Ovary (tissue), 9 donors: ENCODE data around the gene TP53I3. TPM values are rescaled to one million over a fixed set of nuclear protein-coding genes. Genes with fewer than 3 reads are reported as not detected.
A peak's percentile ranks its signal among the peaks of the same experiment; 100 is the strongest.

Experiments
- DNase-seq, 5 donors: peaks; one replicate each; pipeline ENCODE4 v3.0.0-alpha.2; 2019 to 2020
- H3K27ac ChIP-seq, 2 donors: fragments of 200-600 bp; one replicate each; pipeline versions ENCODE4 v1.5.1 to v1.8.0; 2019 to 2022
- H3K27me3 ChIP-seq: fragments of 200-600 bp; one replicate; pipeline ENCODE4 v1.8.0; 2022
- H3K36me3 ChIP-seq: fragments of 200-600 bp; sonication (generic); one replicate; pipeline ENCODE4 v1.5.1; 2019
- H3K4me1 ChIP-seq: one replicate; pipeline ENCODE4 v1.8.1; 2013; ENCODE audit warnings: mild to moderate bottlenecking, moderate library complexity; ENCODE audit not compliant: insufficient read depth
- H3K4me3 ChIP-seq: fragments of 200-600 bp; sonication (generic); one replicate; pipeline ENCODE4 v1.5.1; 2017
- H3K9me3 ChIP-seq, 2 donors: fragments of 200-600 bp in 1 of 2; sonication (generic) in 1 of 2; one replicate each; pipeline versions ENCODE4 v1.5.1 to v1.8.1; 2013 to 2019; ENCODE audit warnings: mild to moderate bottlenecking in 1 of 2, moderate library complexity in 1 of 2
- CTCF ChIP-seq, 3 donors: fragments of 450-650 bp in 2 of 3; fragments of 200-600 bp in 1 of 3; IDR thresholded peaks; one replicate each; pipeline versions ENCODE4 v1.5.1 to v1.8.0; 2016 to 2022; ENCODE audit warnings: antibody characterized with exemption in 3 of 3, mild to moderate bottlenecking in 1 of 3
- EP300 ChIP-seq: sonication (generic); formaldehyde crosslinking; IDR thresholded peaks from one replicate; pipeline ENCODE4 v1.6.1; 2017; ENCODE audit warnings: antibody characterized with exemption
- POLR2A ChIP-seq: fragments of 450-650 bp; IDR thresholded peaks from one replicate; pipeline ENCODE4 v1.6.1; 2017; ENCODE audit warnings: antibody characterized with exemption, mild to moderate bottlenecking, moderate library complexity
- WGBS, 3 donors: extraction: QIAGEN DNeasy Blood & Tissue Kit in 1 of 3; methylation state at CpG; one replicate each; pipeline versions ENCODE4 v1.1.5 to v1.1.7; 2013 to 2017; 5-methylcytosine and 5-hydroxymethylcytosine counted together
- intact Hi-C, 4 donors: fragments of 100-400 bp; cut with DNase I; formaldehyde crosslinking; loops; one replicate each; pipeline versions ENCODE4 v1.11.0 to v1.15.1; 2022 to 2023
- polyA plus RNA-seq, 2 donors: library from polyadenylated mRNA; stranded (reverse); fragments of 200-250 nt in 1 of 2; fragments of 350-450 nt in 1 of 2; fragmentation: Illumina TruSeq in 1 of 2; extraction: RNeasy Lipid Tissue Mini Kit (QIAGEN cat#74804) in 1 of 2; gene quantifications; one replicate each; pipeline ENCODE4 v1.2.3, GENCODE V29; 2013 to 2014
- total RNA-seq, 7 donors: library from RNA; depleted of rRNA in 2 of 7; stranded (reverse); fragments of >200 nt in 2 of 7; fragmentation: NEBNext Ultra II Directional in 3 of 7; extraction: Animal tissue kit (Norgen Biotek cat#: 25700) in 3 of 7; gene quantifications; one replicate each; pipeline versions ENCODE4 v1.1.0 to v1.2.4, GENCODE V29; 2016 to 2023
- donor health status: DM: no; HTN: no; CAD: no; lungs with moderate emphysema.
- donor health status: DM: no; HTN: no; CAD: no.
- donor health status: Bipolar disorder and iron deficiency.
- donor health status: DM: yes; HTN: yes; CAD: no.
- donor health status: DM: no; HTN: no; CAD: no.
- donor health status: DM: yes; HTN: yes; CAD: no.

Gene TP53I3
- total and polyA plus RNA-seq, 9 donors = 1.6 to 28.1 (median 10.3) TPM

GRCh38 chr2:24077535-24077877 lies 7.1 kb downstream of the TP53I3 start:
- no peaks in the 10 kb centered on the region for H3K36me3 ChIP-seq
- no peaks in the 10 kb centered on the region for H3K27me3 ChIP-seq
- intact Hi-C loops = loop anchor here in 2 of 4 donors (2.0 to 5.0 kb wide), 2 partner anchors 150 to 151 kb away; partner anchors contain the start of gene ATAD2B (in 2 of the 2)
- 2 to 7% (median 4%) methylated on average over 9 of the region's 9 CpGs for WGBS, 3 donors
- peak overlapping the region; percentile 78 for H3K4me3 ChIP-seq
- TF ChIP-seq POLR2A (no peak), CTCF (IDR thresholded peaks at IDR 0.05) (no peak), EP300 (no peak)
- peak overlapping the region; percentile 79 to 82 for H3K27ac ChIP-seq
- peaks cover 2% of the 10 kb centered on the region for H3K4me1 ChIP-seq
- no peaks in the 10 kb centered on the region for H3K9me3 ChIP-seq
- DNase-seq = peak in 2 of 5 donors; percentile 11 to 24

DNA sequence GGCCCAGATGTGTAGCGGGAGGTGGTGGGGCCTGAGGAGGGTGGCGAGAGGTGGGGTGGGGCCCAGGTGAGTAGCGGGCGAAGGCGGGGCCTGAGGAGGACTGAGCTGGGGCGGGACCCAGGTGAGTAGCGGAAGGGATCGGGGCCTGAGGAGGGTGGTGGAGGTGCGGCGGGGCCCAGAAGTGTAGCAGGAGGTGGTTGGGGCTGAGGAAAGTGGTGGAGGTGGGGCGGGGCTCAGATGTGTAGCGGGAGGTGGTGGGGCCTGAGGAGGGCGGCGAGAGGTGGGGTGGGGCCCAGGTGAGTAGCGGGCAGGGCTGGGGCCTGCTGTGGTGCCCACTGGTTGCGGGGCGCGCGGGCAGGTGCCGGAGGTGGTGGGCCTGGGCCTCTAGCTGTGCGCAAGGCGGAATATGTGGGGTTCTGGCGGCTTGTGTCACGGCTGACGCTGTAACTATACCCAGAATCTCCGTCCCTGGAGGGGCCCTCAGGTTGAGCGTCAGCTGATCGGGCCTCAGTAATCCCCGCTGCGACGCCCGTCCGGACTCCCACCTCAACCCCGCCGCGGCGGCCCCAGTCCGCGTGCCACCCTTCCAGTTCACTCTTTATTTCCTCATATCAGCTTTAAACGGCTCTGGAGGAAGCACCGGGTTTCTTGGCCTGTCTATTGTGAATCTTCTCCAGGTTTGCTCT lies 7.6 kb downstream of the TP53I3 start:
- Histone ChIP-seq H3K9me3 (no peaks in the 10 kb centered on the region), H3K4me3 (peak overlapping the region; percentile 78), H3K36me3 (no peaks in the 10 kb centered on the region), H3K4me1 (peaks cover 2% of the 10 kb centered on the region), H3K27ac (peak overlapping the region; percentile 79 to 82), H3K27me3 (no peaks in the 10 kb centered on the region)
- intact Hi-C loops = loop anchor here in 2 of 4 donors (2.0 to 5.0 kb wide), 2 partner anchors 150 kb away; partner anchors contain the start of gene ATAD2B (in 2 of the 2)
- TF ChIP-seq CTCF (IDR thresholded peaks at IDR 0.05) (no peak), POLR2A (peak; percentile 8)
- WGBS, 3 donors = 1 to 3% (median 1%) methylated on average over 41 of the region's 41 CpGs
- no peak for DNase-seq

GRCh38 chr2:24075915-24076848 lies 8.5 kb downstream of the TP53I3 start, which contains the start of gene SF3B6:
Gene SF3B6 (minus strand): TSS chr2:24076326. CDS start chr2:24076229, 97 bp downstream.
- peak within 1 kb of the TSS; percentile 78 for H3K4me3 ChIP-seq
- no peak for TF ChIP-seq CTCF (IDR thresholded peaks at IDR 0.05)
- TF ChIP-seq POLR2A = peak; percentile 80
- TF ChIP-seq EP300 = peak; percentile 38
- peaks cover 2% of the 10 kb centered on the region for H3K4me1 ChIP-seq
- no peaks in the 10 kb centered on the region for H3K27me3 ChIP-seq
- H3K27ac ChIP-seq = peak within 1 kb of the TSS; percentile 79 to 82
- DNase-seq = peak; percentile 98
- no peaks in the 10 kb centered on the region for H3K36me3 ChIP-seq
- 1% methylated on average over 59 to 64 of the region's 64 CpGs for WGBS, 3 donors
- H3K9me3 ChIP-seq = no peaks in the 10 kb centered on the region
- intact Hi-C loops = loop anchor here in 2 of 4 donors (2.0 to 5.0 kb wide), 2 partner anchors 149 kb away; partner anchors contain the start of gene ATAD2B (in 2 of the 2)

DNA sequence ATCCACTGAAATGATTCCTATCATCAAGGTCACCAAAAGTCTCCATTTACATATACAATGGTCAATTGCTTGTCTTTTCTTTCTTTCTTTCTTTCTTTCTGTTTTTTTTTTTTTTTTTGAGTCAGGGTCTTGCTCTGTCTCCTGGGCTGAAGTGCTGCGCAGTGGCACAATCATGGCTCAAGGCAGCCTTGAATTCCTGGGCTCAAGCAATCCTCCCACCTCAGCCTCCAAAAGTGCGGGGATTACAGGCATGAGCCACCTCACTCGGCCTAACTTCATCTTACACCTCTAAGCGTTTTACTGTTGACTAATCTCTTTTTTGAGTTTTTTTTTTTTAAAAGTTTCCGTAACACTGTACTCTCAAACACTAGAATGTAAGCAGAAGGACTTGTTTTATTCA lies 9.4 kb downstream of the TP53I3 start:
- 54 to 56% (median 55%) methylated on average over 5 of the region's 5 CpGs for WGBS, 3 donors
- H3K9me3 ChIP-seq = no peaks in the 10 kb centered on the region
- H3K27me3 ChIP-seq = no peaks in the 10 kb centered on the region
- H3K4me3 ChIP-seq = peak overlapping the region; percentile 78
- H3K27ac ChIP-seq = no peak overlapping the region
- intact Hi-C loops = loop anchor here in 1 of 4 donors (5.0 kb wide), 1 partner anchor 148 kb away; the partner anchor contains the start of gene ATAD2B
- no peak for DNase-seq
- peaks cover 2% of the 10 kb centered on the region for H3K4me1 ChIP-seq
- TF ChIP-seq CTCF (IDR thresholded peaks at IDR 0.05) (no peak), EP300 (no peak), POLR2A (no peak)
- H3K36me3 ChIP-seq = no peaks in the 10 kb centered on the region
